Activated gamma-delta T cell treated with Interleukin-2 at 50 U/mL for 16 hours (primary cell): ENCODE data around the gene TIMMDC1.
"Not testable (repeated sequence)": the region's sequence is repeated elsewhere in the genome, so short reads cannot be mapped to it uniquely, and the experiment has no call there.

ENCODE experiments used
- DNase-seq: peaks from one replicate; pipeline ENCODE4 v3.0.0-alpha.2; 2020

The TIMMDC1 gene

GRCh38 chr3:119514637-119515036 is 16.3 kb downstream of the TIMMDC1 start:
- no peak for DNase-seq

- DNase-seq: no peak
These were observed 18.8 kb downstream of the TIMMDC1 start for GRCh38 chr3:119517112-119517511.

GRCh38 chr3:119518026-119518425 is 19.7 kb downstream of the TIMMDC1 start:
- DNase-seq: no peak

GRCh38 chr3:119524931-119525662 is 26.8 kb downstream of the TIMMDC1 start:
- DNase-seq: no peak

GRCh38 chr3:119527714-119528113 is 29.4 kb downstream of the TIMMDC1 start:
- no peak for DNase-seq

GRCh38 chr3:119529883-119530282 is 31.5 kb downstream of the TIMMDC1 start:
- no peak for DNase-seq

- DNase-seq: no peak
These were observed 32.1 kb downstream of the TIMMDC1 start for GRCh38 chr3:119530456-119530855.

- no peak for DNase-seq
These were observed 32.8 kb downstream of the TIMMDC1 start for GRCh38 chr3:119531151-119531550.

- no peak for DNase-seq
These were observed 35.9 kb downstream of the TIMMDC1 start for GRCh38 chr3:119534296-119534695.

- no peak for DNase-seq
These were observed 38.4 kb downstream of the TIMMDC1 start for GRCh38 chr3:119536757-119537156.

GRCh38 chr3:119538772-119539171 is 40.4 kb downstream of the TIMMDC1 start:
- DNase-seq: no peak

GRCh38 chr3:119541547-119541946 is 43.2 kb downstream of the TIMMDC1 start:
- DNase-seq: no peak

- no peak for DNase-seq
These were observed 43.9 kb downstream of the TIMMDC1 start for GRCh38 chr3:119542168-119542767.

- DNase-seq: no peak
These were observed 44.8 kb downstream of the TIMMDC1 start for GRCh38 chr3:119543147-119543546.

- DNase-seq: no peak
These were observed 48.9 kb downstream of the TIMMDC1 start for GRCh38 chr3:119547227-119547626.

- no peak for DNase-seq
These were observed 50.0 kb downstream of the TIMMDC1 start for GRCh38 chr3:119548341-119548740.

GRCh38 chr3:119550192-119550910 is 52.0 kb downstream of the TIMMDC1 start:
- no peak for DNase-seq

- DNase-seq: no peak
These were observed 53.3 kb downstream of the TIMMDC1 start for GRCh38 chr3:119551598-119551997.

- DNase-seq: not testable (repeated sequence)
These were observed 54.6 kb downstream of the TIMMDC1 start for GRCh38 chr3:119552928-119553327.

- DNase-seq: no peak
These were observed 55.6 kb downstream of the TIMMDC1 start for GRCh38 chr3:119553823-119554415.

GRCh38 chr3:119555309-119555735 is 57.0 kb downstream of the TIMMDC1 start:
- DNase-seq: no peak

GRCh38 chr3:119555929-119556328 is 57.6 kb downstream of the TIMMDC1 start:
- DNase-seq: no peak

GRCh38 chr3:119557192-119557876 is 59.0 kb downstream of the TIMMDC1 start:
- no peak for DNase-seq
